Common myeloid progenitor, CD34-positive (primary cell): ENCODE results near the gene GAS2L1.

Experiments used
- CTCF ChIA-PET: fragments of 350-600 bp; sonication (Branson Sonifier 250); formaldehyde crosslinking; loops from one replicate; lab custom pipeline; 2021; ENCODE audit warnings: antibody characterized with exemption; lab: Charles Lee
- POLR2A ChIA-PET: fragments of 350-600 bp; sonication (Branson Sonifier 250); formaldehyde crosslinking; loops from one replicate; lab custom pipeline; 2021; ENCODE audit warnings: antibody characterized with exemption; lab: Charles Lee
- DNase-seq, 3 donors: peaks; one replicate each; pipeline versions ENCODE4 v3.0.0 to v3.0.0-alpha.2; 2013
- H3K27ac ChIP-seq, 2 experiments: 1 replicate in 1 of 2; 2 replicates in 1 of 2; pipeline ENCODE4 v1.7.0; 2013; ENCODE audit warnings: inconsistent platforms in 2 of 2, low read length in 2 of 2, mild to moderate bottlenecking in 2 of 2, low read depth in 1 of 2, moderate library complexity in 1 of 2; ENCODE audit not compliant: severe bottlenecking in 2 of 2, insufficient read depth in 1 of 2, poor library complexity in 1 of 2
- H3K27me3 ChIP-seq, 5 experiments: replicated peaks in 2 of 5; 1 replicate in 3 of 5; 2 replicates in 2 of 5; pipeline versions ENCODE4 v1.6.1 to v1.7.0; 2013; ENCODE audit warnings: low read length in 4 of 5, mild to moderate bottlenecking in 2 of 5, moderate library complexity in 2 of 5, inconsistent platforms in 1 of 5; ENCODE audit not compliant: insufficient read depth in 5 of 5, control insufficient read depth in 4 of 5
- H3K36me3 ChIP-seq, 4 experiments: 1 replicate in 2 of 4; 2 replicates in 2 of 4; pipeline versions ENCODE4 v1.6.1 to v1.7.0; 2013; ENCODE audit warnings: low read length in 3 of 4, control low read depth in 1 of 4, mild to moderate bottlenecking in 1 of 4; ENCODE audit not compliant: control insufficient read depth in 4 of 4, insufficient read depth in 4 of 4
- H3K4me1 ChIP-seq, 4 experiments: 1 replicate in 3 of 4; 2 replicates in 1 of 4; pipeline versions ENCODE4 v1.6.1 to v1.7.1; 2013; ENCODE audit warnings: low read length in 3 of 4, mild to moderate bottlenecking in 3 of 4, control low read depth in 1 of 4, inconsistent platforms in 1 of 4, moderate library complexity in 1 of 4; ENCODE audit not compliant: control insufficient read depth in 4 of 4, insufficient read depth in 4 of 4; ENCODE audit errors: control extremely low read depth in 1 of 4
- H3K4me3 ChIP-seq, 7 experiments: 1 replicate in 4 of 7; 2 replicates in 3 of 7; pipeline versions ENCODE4 v1.5.1 to v1.7.0; 2013; ENCODE audit warnings: mild to moderate bottlenecking in 7 of 7, low read length in 6 of 7, moderate library complexity in 6 of 7, inconsistent platforms in 2 of 7, low read depth in 2 of 7, control low read depth in 1 of 7; ENCODE audit not compliant: insufficient read depth in 4 of 7, control insufficient read depth in 1 of 7; ENCODE audit errors: extremely low read depth in 1 of 7
- H3K9me3 ChIP-seq, 5 experiments: 1 replicate in 4 of 5; 2 replicates in 1 of 5; pipeline versions ENCODE4 v1.6.1 to v1.7.1; 2013; ENCODE audit warnings: low read length in 4 of 5, mild to moderate bottlenecking in 2 of 5, inconsistent platforms in 1 of 5, low read depth in 1 of 5, moderate library complexity in 1 of 5; ENCODE audit not compliant: control insufficient read depth in 4 of 5, insufficient read depth in 2 of 5; ENCODE audit errors: control extremely low read depth in 1 of 5
- WGBS: methylation state at CpG from one replicate; pipeline ENCODE4 v1.1.5; 2013; ENCODE audit not compliant: insufficient coverage; 5-methylcytosine and 5-hydroxymethylcytosine counted together

GAS2L1 gene

GRCh38 chr22:29317827-29318454 lies 11.5 kb downstream of the GAS2L1 start:
- H3K4me3 ChIP-seq: no peak overlapping the region

GRCh38 chr22:29319072-29319471 lies 12.6 kb downstream of the GAS2L1 start:
- POLR2A ChIA-PET: interaction anchor here (1.3 kb wide), 1 partner anchor 7 kb away, joined by 3 read pairs; no protein-coding TSS in a partner anchor
- Histone ChIP-seq H3K4me1 (peaks cover 0 to 19% (median 17%) of the 10 kb centered on the region in 4 experiments), H3K9me3 (no peaks in the 10 kb centered on the region), H3K27ac (no peak overlapping the region), H3K27me3 (peaks cover 0 to 28% (median 16%) of the 10 kb centered on the region in 5 experiments), H3K4me3 (no peak overlapping the region), H3K36me3 (no peaks in the 10 kb centered on the region)
- no peak for DNase-seq
- CTCF ChIA-PET: interaction anchor here (1.1 kb wide), 1 partner anchor 15 kb away, joined by 5 read pairs; no protein-coding TSS in a partner anchor
- 80% methylated on average over 1 of the region's 2 CpGs for WGBS

More at GRCh38 chr22:29317827-29318454, 11.5 kb downstream of the GAS2L1 start:
- ChIA-PET POLR2A (interaction anchor here (1.3 kb wide), 1 partner anchor 9 kb away, joined by 3 read pairs; no protein-coding TSS in a partner anchor), CTCF (interaction anchor here (1.1 to 1.4 kb wide), 3 partner anchors 9 to 15 kb away, joined by 3 to 5 read pairs (median 4); no protein-coding TSS in a partner anchor)
- no peaks in the 10 kb centered on the region for H3K36me3 ChIP-seq
- H3K27ac ChIP-seq: no peak overlapping the region
- WGBS: 96% methylated on average over 17 of the region's 18 CpGs
- H3K27me3 ChIP-seq: peaks cover 0 to 39% (median 19%) of the 10 kb centered on the region in 5 experiments
- peaks cover 0 to 30% (median 22%) of the 10 kb centered on the region in 4 experiments for H3K4me1 ChIP-seq
- no peak for DNase-seq
- no peaks in the 10 kb centered on the region for H3K9me3 ChIP-seq

- H3K4me1 ChIP-seq: peaks cover 0 to 5% (median 3%) of the 10 kb centered on the region in 4 experiments
- no CpG with 5 or more reads among the region's 1 CpG for WGBS
- ChIA-PET CTCF (interaction anchor here (0.6 to 2.7 kb wide), 7 partner anchors 9 to 105 kb away, joined by 3 to 13 read pairs (median 6); partner anchors contain the start of gene GAS2L1), POLR2A (no interaction called here)
- H3K27ac ChIP-seq: no peak overlapping the region
- H3K27me3 ChIP-seq: peaks cover 0 to 14% (median 7%) of the 10 kb centered on the region in 5 experiments
- H3K9me3 ChIP-seq: no peaks in the 10 kb centered on the region
- DNase-seq: peak in 2 of 3 donors; percentile 39 to 57
- no peaks in the 10 kb centered on the region for H3K36me3 ChIP-seq
- H3K4me3 ChIP-seq: no peak overlapping the region
Measured at GRCh38 chr22:29320546-29320945, 14.1 kb downstream of the GAS2L1 start.

GRCh38 chr22:29323641-29324040 lies 17.2 kb downstream of the GAS2L1 start:
- no peak for DNase-seq
- Histone ChIP-seq H3K27me3 (no peaks in the 10 kb centered on the region), H3K36me3 (peaks cover 6 to 28% (median 18%) of the 10 kb centered on the region in 4 experiments), H3K9me3 (no peaks in the 10 kb centered on the region), H3K4me3 (no peak overlapping the region), H3K4me1 (no peaks in the 10 kb centered on the region), H3K27ac (no peak overlapping the region)
- CTCF ChIA-PET: interaction anchor here (1.0 kb wide), 1 partner anchor 10 kb away, joined by 3 read pairs; no protein-coding TSS in a partner anchor
- POLR2A ChIA-PET: no interaction called here

- Histone ChIP-seq H3K9me3 (no peaks in the 10 kb centered on the region), H3K27ac (no peak overlapping the region), H3K36me3 (peaks cover 9 to 45% (median 31%) of the 10 kb centered on the region in 4 experiments), H3K4me3 (no peak overlapping the region), H3K27me3 (no peaks in the 10 kb centered on the region), H3K4me1 (no peaks in the 10 kb centered on the region)
- 80% methylated on average over 6 of the region's 8 CpGs for WGBS
- ChIA-PET CTCF (interaction anchor here (1.3 to 1.5 kb wide), 3 partner anchors 12 to 26 kb away, joined by 3 read pairs; no protein-coding TSS in a partner anchor), POLR2A (no interaction called here)
- no peak for DNase-seq
Measured at GRCh38 chr22:29325356-29325755, 18.9 kb downstream of the GAS2L1 start.

GRCh38 chr22:29325785-29326315 lies 19.4 kb downstream of the GAS2L1 start:
- no peak overlapping the region for H3K27ac ChIP-seq
- DNase-seq: no peak
- POLR2A ChIA-PET: interaction anchor here (1.3 kb wide), 1 partner anchor 7 kb away, joined by 3 read pairs; no protein-coding TSS in a partner anchor

More at GRCh38 chr22:29325785-29326315, 19.4 kb downstream of the GAS2L1 start:
- H3K9me3 ChIP-seq: no peaks in the 10 kb centered on the region
- no peaks in the 10 kb centered on the region for H3K27me3 ChIP-seq
- 91% methylated on average over 9 of the region's 9 CpGs for WGBS
- CTCF ChIA-PET: interaction anchor here (1.3 to 1.5 kb wide), 3 partner anchors 11 to 25 kb away, joined by 3 read pairs; no protein-coding TSS in a partner anchor
- no peaks in the 10 kb centered on the region for H3K4me1 ChIP-seq
- H3K36me3 ChIP-seq: peaks cover 9 to 50% (median 34%) of the 10 kb centered on the region in 4 experiments
- H3K4me3 ChIP-seq: no peak overlapping the region
